Erythroblast (primary cell): ENCODE results near the gene TRAFD1.

ENCODE experiments used
- GATA1 ChIP-seq: IDR thresholded peaks from 2 replicates; pipeline ENCODE4 v1.6.1; 2011; ENCODE audit warnings: low read depth, mild to moderate bottlenecking, control low read depth, low read length, moderate library complexity
- POLR2A ChIP-seq: IDR thresholded peaks from 2 replicates; pipeline ENCODE4 v1.6.1; 2011; ENCODE audit warnings: mild to moderate bottlenecking, low read length

GRCh38 chr12:112175361-112176155, 50.2 kb downstream of the TRAFD1 start:
- no peak for TF ChIP-seq POLR2A
- no peak for TF ChIP-seq GATA1
